Endothelial cell of umbilical vein (primary cell): Measurements from ENCODE around the gene EIF4B. TPM values are rescaled to one million over a fixed set of nuclear protein-coding genes. Genes with fewer than 3 reads are reported as not detected.

Source experiments
- BruUV-seq: library from RNA; stranded (reverse); fragments of 400-500 nt; replicated peaks from 2 replicates; lab custom pipeline; 2021; lab: Mats Ljungman, UMichigan
- CTCF ChIA-PET: fragments of 300-600, 350-600 bp; sonication (Branson Sonifier 250); formaldehyde crosslinking; loops from one replicate; lab custom pipeline; 2021; ENCODE audit warnings: antibody characterized with exemption, inconsistent platforms; lab: Charles Lee
- POLR2A ChIA-PET: fragments of 300-600, 350-600 bp; sonication (Branson Sonifier 250); formaldehyde crosslinking; loops from one replicate; lab custom pipeline; 2021; ENCODE audit warnings: antibody characterized with exemption, inconsistent platforms; lab: Charles Lee
- DNase-seq: peaks from one replicate; pipeline ENCODE4 v3.0.0-alpha.2; 2011; ENCODE audit warnings: low read depth, low spot score
- FAIRE-seq: peaks from 2 replicates; lab custom pipeline; 2011; peaks lifted over from hg19 to GRCh38; lab: Jason Lieb, UNC
- H2AFZ ChIP-seq: 2 replicates; pipeline ENCODE4 v1.6.0; 2012; ENCODE audit warnings: low read depth, low read length, control low read depth, inconsistent platforms
- H3K27ac ChIP-seq: 2 replicates; pipeline ENCODE4 v1.5.1; 2011; ENCODE audit warnings: low read depth, mild to moderate bottlenecking, control low read depth, low read length, moderate library complexity; ENCODE audit not compliant: insufficient read depth
- H3K27me3 ChIP-seq, 2 experiments: 2 replicates each; pipeline versions ENCODE4 v1.6.0 to v1.6.1; 2011; ENCODE audit warnings: low read length in 2 of 2, mixed read lengths in 1 of 2; ENCODE audit not compliant: control insufficient read depth in 2 of 2, insufficient read depth in 2 of 2
- H3K36me3 ChIP-seq, 2 experiments: 2 replicates in 1 of 2; 3 replicates in 1 of 2; pipeline ENCODE4 v1.5.1; 2011; ENCODE audit warnings: low read length in 2 of 2, mild to moderate bottlenecking in 1 of 2, moderate library complexity in 1 of 2; ENCODE audit not compliant: control insufficient read depth in 2 of 2, insufficient read depth in 2 of 2; ENCODE audit errors: extremely low read depth in 1 of 2
- H3K4me1 ChIP-seq: 3 replicates; pipeline ENCODE4 v1.5.1; 2011; ENCODE audit warnings: mild to moderate bottlenecking, low read length; ENCODE audit not compliant: control insufficient read depth, insufficient read depth; ENCODE audit errors: extremely low read depth
- H3K4me2 ChIP-seq: 2 replicates; pipeline ENCODE4 v1.6.1; 2011; ENCODE audit warnings: low read length, control low read depth, mixed read lengths; ENCODE audit not compliant: insufficient read depth
- H3K4me3 ChIP-seq, 3 experiments: fragments of 200-600 bp in 1 of 3; sonication (generic), shearing (Covaris generic) in 1 of 3; replicated peaks in 1 of 3; 2 replicates each; pipeline ENCODE4 v1.5.1; 2011 to 2016; ENCODE audit warnings: control low read depth in 3 of 3, low read length in 3 of 3, mild to moderate bottlenecking in 2 of 3, inconsistent platforms in 1 of 3, low read depth in 1 of 3, moderate library complexity in 1 of 3; ENCODE audit not compliant: insufficient read depth in 1 of 3
- H3K79me2 ChIP-seq: 2 replicates; pipeline ENCODE4 v1.6.0; 2012; ENCODE audit warnings: low read length, inconsistent platforms; ENCODE audit not compliant: control insufficient read depth, insufficient read depth
- H3K9ac ChIP-seq: replicated peaks from 2 replicates; pipeline ENCODE3; 2011; ENCODE audit warnings: low read length, control low read depth; ENCODE audit not compliant: insufficient read depth; ENCODE audit errors: extremely low read depth
- H3K9me1 ChIP-seq: replicated peaks from 3 replicates; pipeline ENCODE4 v1.6.0; 2011; ENCODE audit warnings: mild to moderate bottlenecking, low read length; ENCODE audit not compliant: control insufficient read depth, insufficient read depth; ENCODE audit errors: extremely low read depth
- H3K9me3 ChIP-seq: replicated peaks from 2 replicates; pipeline ENCODE4 v1.5.1; 2012; ENCODE audit warnings: low read length, inconsistent platforms; ENCODE audit not compliant: control insufficient read depth, insufficient read depth
- H4K20me1 ChIP-seq: replicated peaks from 2 replicates; pipeline ENCODE3; 2011; ENCODE audit warnings: mild to moderate bottlenecking, low read length; ENCODE audit not compliant: control insufficient read depth, insufficient read depth; ENCODE audit errors: extremely low read depth
- EZH2 ChIP-seq: IDR thresholded peaks from 2 replicates; pipeline ENCODE4 v1.6.1; 2012; ENCODE audit warnings: borderline replicate concordance, low read depth, mild to moderate bottlenecking, moderate library complexity, low read length, inconsistent platforms; ENCODE audit not compliant: severe bottlenecking
- FOS ChIP-seq: IDR thresholded peaks from 2 replicates; pipeline ENCODE4 v1.6.1; 2011; ENCODE audit warnings: mild to moderate bottlenecking, low read length, moderate library complexity, borderline replicate concordance; ENCODE audit not compliant: insufficient read depth
- GATA2 ChIP-seq: IDR thresholded peaks from 2 replicates; pipeline ENCODE4 v1.7.0; 2011; ENCODE audit warnings: low read depth, mild to moderate bottlenecking, moderate library complexity, mixed read lengths, low read length; ENCODE audit not compliant: insufficient read length, insufficient read depth
- JUN ChIP-seq: IDR thresholded peaks from 2 replicates; pipeline ENCODE4 v1.6.1; 2011; ENCODE audit warnings: borderline replicate concordance, low read depth; ENCODE audit not compliant: insufficient read length, insufficient read depth
- MAX ChIP-seq: IDR thresholded peaks from 2 replicates; pipeline ENCODE4 v1.6.1; 2011; ENCODE audit not compliant: insufficient read depth, insufficient read length
- MYC ChIP-seq: IDR thresholded peaks from one replicate; pipeline ENCODE4 v1.6.1; 2011; ENCODE audit warnings: mild to moderate bottlenecking, low read depth, low read length
- POLR2A ChIP-seq: IDR thresholded peaks from 2 replicates; pipeline ENCODE4 v1.6.1; 2012; ENCODE audit warnings: low read depth, mild to moderate bottlenecking, control low read depth, low read length
- POLR2AphosphoS5 ChIP-seq: IDR thresholded peaks from 2 replicates; pipeline ENCODE4 v1.6.1; 2012; ENCODE audit warnings: low read depth, mild to moderate bottlenecking, control low read depth, low read length, moderate library complexity; ENCODE audit not compliant: insufficient read depth
- dilution Hi-C: fragments of 300-500 bp; cut with MboI; formaldehyde crosslinking; loops from one replicate; pipeline ENCODE4 v1.15.0; 2019; ENCODE audit warnings: low sequenced_read_pairs; ENCODE audit not compliant: extremely low pct_ligation_motif_present
- intact Hi-C: fragments of 100-400 bp; cut with micrococcal nuclease; formaldehyde crosslinking; loops from one replicate; pipeline ENCODE4 v1.10.0; 2022
- polyA plus RNA-seq, 4 experiments: library from polyadenylated mRNA; depleted of rRNA in 3 of 4; stranded (reverse) in 3 of 4; unstranded in 1 of 4; fragments of >200 nt; gene quantifications; 2 replicates each; pipeline versions ENCODE4 v1.2.1 to v1.2.3, GENCODE V29; 2011 to 2012; ENCODE audit warnings: missing spikeins in 1 of 4
- total RNA-seq: library from RNA; stranded (reverse); gene quantifications from 2 replicates; pipeline ENCODE4 v1.2.3, GENCODE V29; 2021
- TF ChIP-seq, protein P1 (sequence below), 2 donors: IDR thresholded peaks; 1 replicate in 1 of 2; 2 replicates in 1 of 2; pipeline ENCODE4 v1.5.1; 2011; ENCODE audit warnings: low read length in 2 of 2, mild to moderate bottlenecking in 2 of 2, moderate library complexity in 2 of 2, control low read depth in 1 of 2, inconsistent platforms in 1 of 2, low read depth in 1 of 2; ENCODE audit not compliant: insufficient read depth in 1 of 2; ENCODE audit errors: extremely low read depth in 1 of 2

EIF4B gene
- total and polyA plus RNA-seq, 2 donors (not counting 3 experiments of a cell fraction or from before 2014, with no cell fraction given) = 233 to 382 TPM

- CTCF ChIA-PET = interaction anchor here (0.9 to 1.2 kb wide), 4 partner anchors 9 to 25 kb away, joined by 3 to 4 read pairs (median 3); no protein-coding TSS in a partner anchor
- H3K27ac ChIP-seq = no peak overlapping the region
- dilution Hi-C loops = no loop called here
These were observed 84.3 kb downstream of the EIF4B start for GRCh38 chr12:53090554-53090953.

More at GRCh38 chr12:53090554-53090953, 84.3 kb downstream of the EIF4B start:
- TF ChIP-seq, protein P1, sequence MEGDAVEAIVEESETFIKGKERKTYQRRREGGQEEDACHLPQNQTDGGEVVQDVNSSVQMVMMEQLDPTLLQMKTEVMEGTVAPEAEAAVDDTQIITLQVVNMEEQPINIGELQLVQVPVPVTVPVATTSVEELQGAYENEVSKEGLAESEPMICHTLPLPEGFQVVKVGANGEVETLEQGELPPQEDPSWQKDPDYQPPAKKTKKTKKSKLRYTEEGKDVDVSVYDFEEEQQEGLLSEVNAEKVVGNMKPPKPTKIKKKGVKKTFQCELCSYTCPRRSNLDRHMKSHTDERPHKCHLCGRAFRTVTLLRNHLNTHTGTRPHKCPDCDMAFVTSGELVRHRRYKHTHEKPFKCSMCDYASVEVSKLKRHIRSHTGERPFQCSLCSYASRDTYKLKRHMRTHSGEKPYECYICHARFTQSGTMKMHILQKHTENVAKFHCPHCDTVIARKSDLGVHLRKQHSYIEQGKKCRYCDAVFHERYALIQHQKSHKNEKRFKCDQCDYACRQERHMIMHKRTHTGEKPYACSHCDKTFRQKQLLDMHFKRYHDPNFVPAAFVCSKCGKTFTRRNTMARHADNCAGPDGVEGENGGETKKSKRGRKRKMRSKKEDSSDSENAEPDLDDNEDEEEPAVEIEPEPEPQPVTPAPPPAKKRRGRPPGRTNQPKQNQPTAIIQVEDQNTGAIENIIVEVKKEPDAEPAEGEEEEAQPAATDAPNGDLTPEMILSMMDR (IDR thresholded peaks at IDR 0.05; ENCODE audit: extremely low read depth in 1 of 2, insufficient read depth in 1 of 2, low read depth in 1 of 2, low read length in 2 of 2) = no peak
- TF ChIP-seq GATA2 (no peak), EZH2 (no peak), FOS (no peak), POLR2A (no peak), MYC (no peak), POLR2AphosphoS5 (no peak), MAX (no peak), JUN (no peak)
- no peaks in the 10 kb centered on the region for H3K36me3 ChIP-seq
- H3K27me3 ChIP-seq = peaks cover 5 to 7% of the 10 kb centered on the region in 2 experiments
- H4K20me1 ChIP-seq = no peaks in the 10 kb centered on the region
- no peak overlapping the region for H2AFZ ChIP-seq
- intact Hi-C loops = no loop called here
- no peaks in the 10 kb centered on the region for H3K79me2 ChIP-seq
- no peak overlapping the region for H3K4me2 ChIP-seq
- H3K9me3 ChIP-seq = no peaks in the 10 kb centered on the region
- no peak overlapping the region for H3K4me3 ChIP-seq
- H3K4me1 ChIP-seq = no peaks in the 10 kb centered on the region
- POLR2A ChIA-PET = no interaction called here
- H3K9me1 ChIP-seq = no peaks in the 10 kb centered on the region
- no peak for DNase-seq
- H3K9ac ChIP-seq = no peak overlapping the region
- FAIRE-seq = no peak
- no TSS peak for BruUV-seq
